Urothelium cell line (cell line): ENCODE data around the gene RNF175.
"Not testable (repeated sequence)": the region's sequence is repeated elsewhere in the genome, so short reads cannot be mapped to it uniquely, and the experiment has no call there.

Source experiments
- DNase-seq: peaks from one replicate; pipeline ENCODE4 v3.0.0; 2011; ENCODE audit warnings: low spot score, mixed read lengths
- FAIRE-seq: peaks from 2 replicates; lab custom pipeline; 2011; peaks lifted over from hg19 to GRCh38; lab: Jason Lieb, UNC

The RNF175 gene

GRCh38 chr4:153684971-153685371 lies 74.9 kb downstream of the RNF175 start:
- FAIRE-seq: no peak
- DNase-seq: no peak

GRCh38 chr4:153684182-153684970 lies 75.4 kb downstream of the RNF175 start, which contains the start of gene TLR2:
TSS of gene TLR2 (plus strand) at chr4:153684280. CDS start at chr4:153702908, 18,628 bp downstream.
- FAIRE-seq (no peak), DNase-seq (no peak)

- no peak for DNase-seq
- FAIRE-seq: no peak
These were observed 76.1 kb downstream of the RNF175 start for GRCh38 chr4:153683763-153684181.

- no peak for DNase-seq
- no peak for FAIRE-seq
These were observed 80.3 kb downstream of the RNF175 start for GRCh38 chr4:153679486-153679885.

- FAIRE-seq: no peak
- DNase-seq: peak; percentile 52
These were observed 82.8 kb downstream of the RNF175 start for GRCh38 chr4:153676984-153677383.

GRCh38 chr4:153676486-153676885 lies 83.3 kb downstream of the RNF175 start:
- no peak for FAIRE-seq

GRCh38 chr4:153669838-153670237 lies 90.0 kb downstream of the RNF175 start:
- FAIRE-seq (no peak), DNase-seq (no peak)

More at GRCh38 chr4:153676486-153676885, 83.3 kb downstream of the RNF175 start:
- no peak for DNase-seq

GRCh38 chr4:153668647-153669046 lies 91.2 kb downstream of the RNF175 start:
- FAIRE-seq (no peak), DNase-seq (no peak)

GRCh38 chr4:153666505-153666904 lies 93.3 kb downstream of the RNF175 start:
- not testable (repeated sequence) for FAIRE-seq, DNase-seq

GRCh38 chr4:153663667-153664066 lies 96.2 kb downstream of the RNF175 start:
- FAIRE-seq: no peak
- DNase-seq: no peak

GRCh38 chr4:153661908-153662307 lies 97.9 kb downstream of the RNF175 start:
- DNase-seq (no peak), FAIRE-seq (no peak)

GRCh38 chr4:153661215-153661822 lies 98.5 kb downstream of the RNF175 start:
- no peak for FAIRE-seq
- no peak for DNase-seq
